Measurements from ENCODE around the gene TMEM169. TPM values are rescaled to one million over a fixed set of nuclear protein-coding genes. Genes with fewer than 3 reads are reported as not detected.

TMEM169 gene
- total RNA-seq, 1 donor from 2014 or later: 0.15 TPM

DNA sequence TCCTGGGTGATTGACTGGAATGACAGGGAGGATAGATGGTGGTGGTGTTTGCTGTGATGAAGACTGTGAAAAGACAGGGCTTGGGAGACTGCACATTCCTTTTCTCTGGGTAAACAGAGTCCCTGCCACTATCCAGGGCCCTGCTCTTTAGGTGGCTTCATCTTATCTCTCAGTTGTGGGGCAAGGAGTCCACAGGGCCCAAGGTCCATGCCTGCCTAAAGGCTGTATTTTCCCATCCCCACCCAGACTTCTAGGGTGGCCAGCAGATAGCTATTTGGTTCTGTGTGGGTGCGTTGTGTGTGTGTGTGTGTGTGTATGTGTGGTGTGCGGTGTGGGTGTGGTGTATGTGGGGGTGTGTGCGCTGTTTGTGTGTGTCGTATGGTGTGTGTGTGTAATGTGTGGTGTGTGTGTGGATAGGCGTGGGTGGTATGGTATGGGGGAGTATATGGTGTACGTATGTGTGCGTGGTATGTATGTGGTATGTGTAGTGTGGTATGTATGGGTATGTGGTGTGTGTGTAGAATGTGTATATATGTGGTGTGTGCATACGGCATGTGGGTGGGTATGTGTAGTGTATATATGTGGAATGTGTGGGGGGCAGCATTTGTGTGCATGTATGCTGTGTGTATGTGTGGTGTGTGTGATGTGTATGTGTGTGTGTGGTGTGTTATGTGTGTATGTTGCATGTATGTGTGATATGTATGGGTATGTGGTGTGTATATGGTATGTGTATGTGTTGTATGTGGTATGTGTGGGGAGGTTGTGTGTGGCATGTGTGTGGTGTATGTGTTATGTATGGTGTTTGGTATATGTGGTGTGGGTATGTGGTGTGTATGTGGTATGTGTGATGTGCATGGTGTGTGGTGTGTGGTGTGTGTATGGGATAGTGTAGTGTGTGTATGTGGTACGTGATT lies 17.0 kb downstream of the TMEM169 start:
- ATAC-seq (no peak), DNase-seq (no peak)
- intact Hi-C loops (cut with micrococcal nuclease): no loop called here

- ATAC-seq: no peak
- intact Hi-C loops (cut with micrococcal nuclease): no loop called here
- no peak for DNase-seq
Observed at GRCh38 chr2:216101109-216101508, 19.4 kb downstream of the TMEM169 start.

GRCh38 chr2:216103213-216103612 lies 21.5 kb downstream of the TMEM169 start:
- ATAC-seq (no peak), DNase-seq (no peak)
- intact Hi-C loops (cut with micrococcal nuclease): no loop called here

DNA sequence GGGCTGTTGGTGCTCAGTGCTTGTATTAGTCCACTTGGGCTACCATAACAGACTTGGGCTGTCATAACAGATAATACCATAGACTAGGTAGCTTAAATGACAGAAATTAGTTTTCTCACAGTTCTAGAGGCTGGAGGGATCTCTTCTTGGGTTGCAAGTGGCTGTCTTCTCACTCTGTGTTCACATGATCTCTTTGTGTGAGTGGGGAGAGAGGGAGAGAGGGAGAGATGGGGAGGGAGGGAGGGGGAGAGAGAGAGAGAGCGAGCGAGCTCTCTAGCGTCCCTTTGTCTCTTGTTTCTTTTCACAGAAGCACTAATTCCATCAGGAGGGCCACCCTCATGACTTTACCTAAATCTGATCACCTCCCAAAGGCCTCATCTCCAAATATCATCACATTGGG lies 23.0 kb downstream of the TMEM169 start:
- intact Hi-C loops (cut with micrococcal nuclease): no loop called here
- DNase-seq: no peak
- no peak for ATAC-seq

- intact Hi-C loops (cut with micrococcal nuclease): no loop called here
- no peak for DNase-seq
- ATAC-seq: no peak
Observed at GRCh38 chr2:216107320-216107719, 25.6 kb downstream of the TMEM169 start.

- intact Hi-C loops (cut with micrococcal nuclease): no loop called here
- ATAC-seq: no peak
- no peak for DNase-seq
Observed at GRCh38 chr2:216107760-216108159, 26.0 kb downstream of the TMEM169 start.

DNA sequence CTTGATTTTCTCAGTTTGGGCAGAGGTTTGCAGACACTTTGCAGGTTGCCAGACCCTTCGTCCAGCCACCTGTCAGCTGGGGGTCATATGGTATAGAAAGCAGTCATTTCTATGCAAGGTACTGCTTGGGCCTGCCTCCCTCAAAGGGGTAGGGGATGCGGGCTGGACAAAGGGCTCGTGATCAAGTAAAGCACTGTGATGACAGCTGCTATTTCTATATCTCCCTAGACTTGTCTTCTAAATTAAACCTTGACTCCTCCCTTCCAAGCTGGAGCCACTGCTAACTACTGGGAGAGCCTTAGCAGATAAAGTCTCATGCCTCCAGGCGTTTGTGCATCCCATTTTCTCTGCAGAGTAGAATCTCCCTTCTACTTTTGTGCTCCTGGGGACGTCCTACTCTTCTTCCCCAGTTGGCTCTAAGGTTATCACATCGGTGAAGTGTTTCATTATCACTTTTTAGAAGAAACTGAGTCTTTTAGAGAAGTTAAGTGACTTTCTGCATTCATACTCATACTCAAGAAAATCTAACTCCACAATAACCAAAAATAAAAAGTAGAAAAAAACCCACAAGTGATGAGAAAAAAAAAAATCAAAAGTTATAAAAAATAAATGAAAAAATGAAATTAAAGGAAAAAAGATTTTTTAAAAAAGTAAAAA lies 26.7 kb downstream of the TMEM169 start:
- intact Hi-C loops (cut with micrococcal nuclease): no loop called here
- ATAC-seq: no peak
- no peak for DNase-seq

DNA sequence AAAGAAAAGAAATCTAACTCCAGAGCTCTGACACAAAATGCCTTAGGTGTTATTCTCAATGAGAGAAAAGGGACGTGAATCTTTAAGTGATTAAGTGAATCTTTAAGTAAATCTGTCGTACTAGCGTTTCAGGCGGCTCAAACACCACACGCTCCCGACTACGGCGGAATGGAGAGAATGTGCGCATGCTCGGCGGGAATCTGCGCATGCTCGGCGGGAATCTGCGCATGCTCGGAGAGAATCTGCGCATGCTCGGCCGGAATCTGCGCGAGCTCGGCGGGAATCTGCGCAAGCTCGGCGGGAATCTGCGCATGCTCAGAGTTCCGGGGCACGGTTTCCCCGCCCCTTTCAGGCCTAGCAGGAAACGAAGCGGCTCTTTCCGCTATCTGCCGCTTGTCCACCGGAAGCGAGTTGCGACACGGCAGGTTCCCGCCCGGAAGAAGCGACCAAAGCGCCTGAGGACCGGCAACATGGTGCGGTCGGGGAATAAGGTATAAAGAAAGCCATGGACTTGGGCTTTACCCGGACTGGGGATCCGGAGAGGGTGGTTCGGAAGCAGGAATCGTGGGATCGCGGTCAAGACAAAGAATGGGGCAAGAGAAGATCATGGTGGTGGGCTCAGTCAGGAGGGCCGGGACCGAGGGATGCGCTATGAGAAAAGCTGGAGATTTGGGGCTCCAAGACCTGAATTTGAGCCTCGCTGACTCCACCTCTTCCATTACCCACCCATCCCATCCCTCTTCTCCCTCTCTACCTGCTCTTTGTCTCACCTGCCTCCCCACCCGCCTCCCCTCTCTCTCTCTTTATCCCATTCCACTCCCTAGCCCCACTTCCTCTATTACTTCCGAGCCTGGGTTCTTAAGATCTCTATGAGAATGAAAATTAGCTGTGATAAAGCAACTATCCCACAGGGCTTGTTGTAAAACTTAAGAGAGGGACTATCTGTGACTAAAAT lies 27.5 kb downstream of the TMEM169 start, which contains the start of gene XRCC5:
TSS of gene XRCC5 (plus strand) at position 382 of the 955 bp plus-strand sequence. CDS start at position 471, 89 bp downstream.
- intact Hi-C loops (cut with micrococcal nuclease): no loop called here

GRCh38 chr2:216109962-216110614 lies 28.4 kb downstream of the TMEM169 start:
- no peak for DNase-seq
- ATAC-seq: no peak
- intact Hi-C loops (cut with micrococcal nuclease): no loop called here

More for the DNA sequence above, 27.5 kb downstream of the TMEM169 start, which contains the start of gene XRCC5:
- ATAC-seq (peak; percentile 97), DNase-seq (peak; percentile 98)

GRCh38 chr2:216110620-216111019 lies 28.9 kb downstream of the TMEM169 start:
- ATAC-seq (no peak), DNase-seq (no peak)
- intact Hi-C loops (cut with micrococcal nuclease): no loop called here

- DNase-seq (no peak), ATAC-seq (no peak)
- intact Hi-C loops (cut with micrococcal nuclease): no loop called here
Observed at GRCh38 chr2:216111122-216111521, 29.4 kb downstream of the TMEM169 start.

DNA sequence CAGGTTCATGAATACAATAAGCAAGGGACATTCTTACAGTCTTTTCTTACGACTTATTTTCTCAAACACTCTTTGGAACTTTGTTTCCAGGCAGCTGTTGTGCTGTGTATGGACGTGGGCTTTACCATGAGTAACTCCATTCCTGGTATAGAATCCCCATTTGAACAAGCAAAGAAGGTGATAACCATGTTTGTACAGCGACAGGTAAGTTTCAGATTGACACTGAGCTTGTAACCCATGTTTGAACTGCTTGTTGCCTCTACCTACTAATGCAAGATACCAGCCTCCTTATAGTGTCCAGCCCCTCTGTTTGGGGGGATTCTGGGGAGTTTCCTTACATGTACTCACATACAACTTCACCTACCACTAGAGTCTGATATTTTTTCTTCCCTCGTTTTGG lies 31.2 kb downstream of the TMEM169 start:
- intact Hi-C loops (cut with micrococcal nuclease): no loop called here

GRCh38 chr2:216113572-216113971 lies 31.9 kb downstream of the TMEM169 start:
- intact Hi-C loops (cut with micrococcal nuclease): no loop called here
- ATAC-seq: no peak
- DNase-seq: no peak

More for the DNA sequence above, 31.2 kb downstream of the TMEM169 start:
- DNase-seq (no peak), ATAC-seq (no peak)

DNA sequence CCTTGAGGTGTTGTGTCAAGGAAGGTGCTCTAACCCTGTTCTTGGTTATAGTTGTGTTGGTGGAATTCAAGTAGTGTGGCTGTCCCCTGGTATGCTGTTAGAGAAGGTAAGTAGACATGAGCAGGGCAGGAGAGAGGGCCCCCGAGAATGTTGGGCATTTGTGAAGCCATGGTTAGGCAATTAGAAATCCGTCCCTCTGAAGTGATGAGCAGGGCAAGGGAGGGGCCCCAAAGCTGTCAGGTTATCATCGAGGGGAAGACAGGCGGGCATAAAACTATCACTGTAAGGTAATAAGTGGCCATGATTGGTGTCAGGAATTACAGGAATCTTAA lies 32.6 kb downstream of the TMEM169 start:
- intact Hi-C loops (cut with micrococcal nuclease): no loop called here
- no peak for ATAC-seq
- no peak for DNase-seq

DNA sequence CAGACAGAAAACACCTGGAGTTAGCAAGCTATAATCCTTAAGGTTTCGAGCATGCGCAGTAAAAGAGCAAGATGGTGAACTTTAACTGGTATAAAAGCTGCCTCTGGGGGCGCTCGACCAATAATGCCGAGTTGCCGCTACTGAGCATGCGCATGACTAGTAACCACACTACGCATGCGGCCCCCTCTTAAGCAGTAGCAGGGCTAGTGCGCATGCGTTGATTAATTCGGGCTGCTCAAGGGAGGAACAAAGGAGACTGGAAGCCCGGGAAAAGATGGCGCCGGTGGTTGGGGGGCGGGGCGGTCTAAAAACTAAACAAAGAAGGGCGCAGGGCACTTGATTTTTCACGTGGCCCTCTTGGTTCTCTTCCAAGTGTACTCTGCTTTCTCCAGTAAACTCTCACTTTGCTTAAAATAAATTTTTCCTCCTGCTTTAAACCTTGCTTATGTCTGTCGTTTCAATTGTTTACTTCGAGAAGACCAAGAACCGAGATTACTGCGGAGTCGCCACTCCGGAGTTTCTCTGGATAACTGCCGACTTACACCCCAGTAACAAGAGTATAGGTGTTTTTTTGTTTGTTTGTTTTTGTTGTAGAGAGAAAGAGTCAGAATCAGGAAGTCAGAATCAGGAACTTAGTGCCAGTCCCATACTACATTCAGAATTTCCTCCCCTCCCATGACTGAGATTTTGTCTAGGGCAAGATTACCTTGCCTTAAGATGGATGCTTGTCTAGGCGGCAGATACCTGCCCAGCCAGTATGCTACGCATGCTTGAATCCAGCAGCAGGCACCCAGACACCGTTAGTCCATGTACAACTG lies 33.2 kb downstream of the TMEM169 start:
- intact Hi-C loops (cut with micrococcal nuclease): no loop called here
- ATAC-seq (peak; percentile 97), DNase-seq (peak; percentile 96)

GRCh38 chr2:216116418-216116817 lies 34.7 kb downstream of the TMEM169 start:
- ATAC-seq (no peak), DNase-seq (no peak)
- intact Hi-C loops (cut with micrococcal nuclease): no loop called here

DNA sequence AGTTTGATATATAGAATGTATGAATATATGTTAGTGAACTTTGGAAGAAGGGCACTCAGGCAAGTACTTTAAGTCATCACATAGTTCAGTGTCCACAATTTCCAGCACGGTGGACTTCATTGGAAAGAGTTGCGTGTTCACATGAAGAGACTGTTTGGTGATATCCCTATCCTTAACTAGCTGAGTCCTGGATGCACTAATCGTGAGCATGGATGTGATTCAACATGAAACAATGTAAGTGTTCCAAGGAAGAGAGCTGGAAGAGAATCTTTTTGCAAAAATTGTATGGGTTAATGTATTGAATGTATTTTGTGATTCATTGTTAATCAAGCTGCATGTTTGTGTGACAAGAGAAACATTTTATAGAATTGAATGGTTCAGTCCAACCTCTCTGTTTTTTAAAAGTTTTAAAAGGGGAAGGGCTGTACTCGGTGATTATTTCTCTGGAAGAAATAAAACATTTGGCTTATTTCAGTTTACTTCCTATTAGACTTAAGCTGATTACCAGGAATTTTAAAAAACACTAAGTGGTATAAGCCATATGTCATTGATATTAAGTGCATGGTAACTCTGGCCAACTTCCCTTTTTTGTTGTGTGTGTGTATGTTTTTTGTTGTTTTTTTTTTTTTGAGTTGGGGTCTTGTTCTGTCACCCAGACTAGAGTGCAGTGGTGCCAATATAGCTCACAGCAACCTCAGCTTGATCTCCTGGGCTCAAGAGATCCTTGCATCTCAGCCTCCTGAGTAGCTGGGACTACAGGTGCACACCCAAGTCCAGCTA lies 36.0 kb downstream of the TMEM169 start:
- intact Hi-C loops (cut with micrococcal nuclease): no loop called here
- no peak for DNase-seq
- ATAC-seq: no peak
